ENCODE measurements around the gene TREH.

GRCh38 chr11:118645066-118645715, 34.3 kb downstream of the TREH start:
- TF ChIP-seq ZNF274 (IDR thresholded peaks at IDR 0.05; ENCODE audit: low read depth, low read length) = no peak
- no peak for TF ChIP-seq CTCF (IDR thresholded peaks at IDR 0.05 in 2 of 3, conservative IDR thresholded peaks at IDR 0.05 in 1 of 3; ENCODE audit: borderline replicate concordance in 1 of 3, insufficient read depth in 1 of 3, low read depth in 2 of 3, low read length in 2 of 3)
